Measurements from ENCODE around the gene SNAPC4.
A peak's percentile ranks its signal among the peaks of the same experiment; 100 is the strongest.
"Not testable (repeated sequence)": the region's sequence is repeated elsewhere in the genome, so short reads cannot be mapped to it uniquely, and the experiment has no call there.

Gene SNAPC4

GRCh38 chr9:136431782-136432350 is 31.9 kb upstream of the SNAPC4 start:
- no peak for DNase-seq

GRCh38 chr9:136430588-136431234 is 30.7 kb upstream of the SNAPC4 start:
- DNase-seq, result no peak

DNA sequence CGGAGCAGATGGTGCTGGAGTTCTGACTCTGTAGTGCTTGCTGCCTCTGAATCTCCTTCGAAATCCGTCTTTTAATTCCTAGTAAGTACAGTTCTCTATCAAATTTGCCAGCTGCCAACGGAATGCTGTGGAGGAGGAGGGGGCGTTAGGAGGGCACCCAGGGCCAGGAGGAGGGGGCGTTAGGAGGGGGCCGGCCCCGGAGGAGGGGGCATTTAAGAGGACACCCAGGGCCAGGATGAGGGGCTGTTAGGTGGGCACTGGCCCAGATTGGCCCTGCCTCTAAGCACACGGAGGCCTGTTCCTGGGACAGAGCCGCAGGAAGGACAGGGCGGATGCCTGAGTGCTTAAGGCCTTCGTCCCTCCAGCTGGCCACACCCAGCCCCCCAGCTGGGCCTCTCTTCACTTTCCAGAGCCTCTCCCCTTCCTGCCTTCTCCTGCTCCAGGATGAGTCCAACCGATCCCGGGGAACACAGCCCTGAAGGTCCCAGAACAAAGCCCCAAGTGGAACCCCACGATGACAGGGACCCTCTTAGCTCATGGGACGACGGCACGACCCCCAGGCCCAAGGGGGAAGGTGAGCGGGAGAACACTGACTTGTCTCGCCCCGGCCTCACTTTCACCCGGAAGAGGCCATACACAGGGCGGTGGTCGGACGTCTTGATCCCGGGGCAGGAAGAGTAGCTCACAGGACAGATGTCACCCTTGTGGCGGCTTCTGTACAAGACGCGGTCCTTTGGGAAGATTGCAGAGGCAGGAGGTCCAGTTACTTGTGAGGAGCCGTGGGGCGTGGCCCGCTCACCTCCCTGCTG is 29.9 kb upstream of the SNAPC4 start:
- no peak for DNase-seq

DNA sequence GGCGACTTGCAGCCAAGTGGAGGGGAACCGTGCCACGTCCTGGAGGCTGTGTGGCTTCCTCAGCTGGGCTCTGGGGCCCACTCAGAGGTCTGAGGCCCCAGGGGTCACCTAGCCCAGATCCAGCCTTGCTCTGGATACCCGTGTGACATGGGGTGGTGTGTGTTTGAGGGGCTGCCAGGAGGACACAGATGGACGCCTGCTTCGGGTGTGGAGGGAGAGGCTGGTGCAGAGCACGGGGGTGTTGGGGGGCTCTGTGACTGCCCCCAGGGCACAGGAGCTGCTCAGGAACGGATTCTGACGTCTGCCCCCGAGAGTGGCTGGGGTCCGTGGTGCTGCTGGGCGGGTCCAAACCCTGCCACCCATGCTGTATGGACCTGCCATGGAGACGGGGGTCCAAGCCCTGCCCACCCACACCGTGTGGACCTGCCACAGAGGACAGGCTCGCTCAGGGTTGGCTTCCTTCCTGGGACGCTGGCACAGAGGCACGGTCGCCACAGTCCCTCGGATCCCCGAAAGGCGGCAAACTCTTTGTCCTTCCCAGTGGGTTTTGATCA is 29.2 kb upstream of the SNAPC4 start:
- DNase-seq, result no peak

- no peak for DNase-seq
These were observed 26.8 kb upstream of the SNAPC4 start for GRCh38 chr9:136426787-136427186.

DNA sequence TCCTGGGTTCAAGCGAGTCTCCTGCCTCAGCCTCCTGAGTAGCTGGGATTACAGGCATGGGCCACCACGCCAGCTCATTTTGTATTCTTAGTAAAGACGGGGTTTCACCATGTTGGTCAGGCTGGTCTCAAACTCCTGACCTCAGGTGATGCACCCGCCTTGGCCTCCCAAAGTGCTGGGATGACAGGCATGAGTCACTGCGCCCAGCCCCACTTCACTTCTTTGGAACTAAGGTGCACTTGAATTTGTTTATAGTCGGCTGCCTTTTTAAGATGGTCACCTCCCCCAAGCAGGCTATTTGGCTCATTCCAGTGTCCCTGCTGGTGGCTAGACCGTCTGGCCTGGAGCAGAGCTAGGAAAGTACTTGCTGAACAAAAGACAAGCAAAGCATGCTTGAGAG is 25.4 kb upstream of the SNAPC4 start:
- not testable (repeated sequence) for DNase-seq

DNA sequence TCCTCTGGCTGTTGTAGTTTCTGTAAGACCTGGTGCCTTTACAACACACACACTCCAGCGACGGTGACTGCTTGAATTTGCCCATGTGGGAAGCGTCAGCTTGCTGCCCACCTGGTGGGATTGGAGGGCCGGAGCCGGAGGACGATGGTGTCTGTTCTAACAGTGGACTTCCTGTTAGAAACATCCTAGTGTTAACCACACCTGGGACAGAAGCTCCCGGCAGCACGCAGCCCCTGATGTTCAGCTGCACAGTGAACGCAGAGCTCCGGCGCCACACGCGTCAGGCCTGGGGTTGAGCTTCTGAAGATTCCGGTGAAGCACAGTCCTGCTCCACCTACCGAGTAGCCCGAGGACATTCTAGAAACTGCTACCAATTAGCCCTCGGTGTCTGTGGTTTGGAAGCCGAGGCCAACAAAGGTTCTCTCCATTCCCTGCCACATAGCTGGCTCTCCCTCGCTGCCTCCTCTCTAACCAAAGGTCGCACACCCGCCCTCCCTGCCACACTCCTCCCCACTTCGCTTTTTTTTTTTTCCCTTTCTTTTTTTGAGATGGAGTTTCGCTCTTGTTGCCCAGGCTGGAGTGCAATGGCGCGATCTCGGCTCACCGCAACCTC is 24.9 kb upstream of the SNAPC4 start:
- DNase-seq, result no peak

- no peak for DNase-seq
These were observed 23.6 kb upstream of the SNAPC4 start for GRCh38 chr9:136423432-136424146.

DNA sequence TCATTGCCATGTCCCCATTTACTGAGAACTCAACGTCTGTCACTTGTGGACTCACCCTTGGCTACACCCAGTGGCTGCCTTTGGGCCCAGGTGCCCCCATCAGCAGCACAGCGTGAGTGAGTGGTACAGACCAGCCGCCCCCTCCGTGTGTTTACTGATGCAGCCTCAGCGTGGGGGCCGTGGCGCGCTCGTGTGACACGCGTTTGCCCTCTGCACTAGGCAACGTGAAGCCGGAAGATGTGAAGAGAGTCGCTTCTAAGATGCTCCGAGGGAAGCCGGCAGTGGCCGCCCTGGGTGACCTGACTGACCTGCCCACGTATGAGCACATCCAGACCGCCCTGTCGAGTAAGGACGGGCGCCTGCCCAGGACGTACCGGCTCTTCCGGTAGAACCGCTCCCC is 22.9 kb upstream of the SNAPC4 start:
- DNase-seq, result no peak

DNA sequence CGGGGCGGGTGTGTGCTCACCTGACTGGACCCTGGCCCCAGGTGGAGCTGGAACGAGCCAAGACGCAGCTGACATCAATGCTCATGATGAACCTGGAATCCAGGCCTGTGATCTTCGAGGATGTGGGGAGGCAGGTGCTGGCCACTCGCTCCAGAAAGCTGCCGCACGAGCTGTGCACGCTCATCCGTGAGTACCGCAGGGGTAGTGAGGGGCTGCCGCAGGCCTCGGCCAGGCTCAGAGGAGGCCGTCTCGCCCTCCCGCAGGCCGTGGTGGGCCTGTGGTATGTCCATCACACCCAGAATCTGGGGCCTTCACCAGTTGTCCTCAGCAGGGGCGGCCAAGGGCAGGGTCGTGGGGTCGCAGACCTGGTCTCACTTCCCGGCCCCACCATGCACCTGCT is 21.8 kb upstream of the SNAPC4 start:
- no peak for DNase-seq

DNA sequence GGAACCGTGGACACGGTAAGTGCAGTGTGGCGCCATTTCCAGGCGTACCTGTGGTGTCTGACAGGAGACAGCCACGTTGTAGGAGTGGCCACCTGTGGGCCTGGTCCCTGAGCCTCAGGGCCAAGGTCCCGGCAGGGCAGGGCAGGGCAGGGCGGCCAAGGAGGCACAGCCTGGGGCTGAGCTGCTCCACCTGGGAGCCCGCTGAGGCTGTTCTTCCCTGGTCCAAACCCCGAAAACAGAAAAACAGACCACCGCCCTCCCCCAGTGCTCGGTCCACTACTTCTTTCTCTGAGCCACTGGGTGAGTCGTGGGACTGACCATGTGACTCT is 19.1 kb upstream of the SNAPC4 start:
- no peak for DNase-seq

GRCh38 chr9:136418182-136419091 is 18.5 kb upstream of the SNAPC4 start:
- DNase-seq, result no peak

DNA sequence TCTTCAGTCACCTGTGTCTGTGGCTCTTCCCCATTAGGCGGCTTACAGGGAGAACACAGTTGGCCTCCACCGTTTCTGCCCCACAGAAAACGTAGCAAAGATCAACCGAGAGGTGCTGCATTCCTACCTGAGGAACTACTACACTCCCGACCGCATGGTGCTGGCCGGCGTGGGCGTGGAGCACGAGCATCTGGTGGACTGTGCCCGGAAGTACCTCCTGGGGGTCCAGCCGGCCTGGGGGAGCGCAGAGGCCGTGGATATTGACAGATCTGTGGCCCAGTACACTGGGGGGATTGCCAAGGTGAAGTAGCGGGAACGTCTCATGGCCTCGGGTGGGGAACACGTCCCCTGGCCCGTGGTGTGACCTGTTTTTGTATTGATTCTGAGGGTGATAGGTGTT is 16.9 kb upstream of the SNAPC4 start:
- DNase-seq, result no peak

GRCh38 chr9:136416427-136416826 is 16.5 kb upstream of the SNAPC4 start:
- no peak for DNase-seq

GRCh38 chr9:136412962-136413361 is 13.0 kb upstream of the SNAPC4 start:
- no peak for DNase-seq

DNA sequence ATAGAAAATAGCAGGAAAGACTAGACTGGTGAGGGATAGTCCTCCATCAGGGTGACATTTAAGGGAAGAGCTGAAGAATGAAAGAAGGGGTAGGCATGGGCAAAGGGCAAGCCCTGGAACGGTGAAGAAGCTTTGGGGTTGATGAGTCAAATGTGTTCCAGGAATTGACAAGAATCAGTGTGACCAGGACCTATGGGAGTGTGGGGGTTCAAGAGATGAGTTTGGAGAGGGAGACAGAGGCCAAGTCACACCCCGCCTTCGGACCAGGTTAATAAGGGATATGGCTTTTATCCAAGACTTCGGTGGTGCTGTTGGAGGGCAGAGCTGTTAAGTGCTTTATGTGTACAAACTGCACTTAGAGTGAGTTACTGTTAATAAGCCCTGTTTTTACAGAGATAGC is 11.4 kb upstream of the SNAPC4 start:
- peak; percentile 10 for DNase-seq

GRCh38 chr9:136410500-136411287 is 10.7 kb upstream of the SNAPC4 start, which contains the start of the genes ENTR1 and PMPCA:
Gene ENTR1, minus strand, starts transcription at chr9:136410614. Its CDS starts 217 bp downstream, at chr9:136410397.
Gene PMPCA, plus strand, starts transcription at chr9:136410658. Its CDS starts 11 bp downstream, at chr9:136410669.
- peak; percentile 94 for DNase-seq

GRCh38 chr9:136409557-136410455 is 9.8 kb upstream of the SNAPC4 start:
- peak; percentile 49 for DNase-seq

- peak; percentile 50 for DNase-seq
These were observed 7.9 kb upstream of the SNAPC4 start for GRCh38 chr9:136407911-136408310.

- DNase-seq, result not testable (repeated sequence)
These were observed 7.1 kb upstream of the SNAPC4 start for GRCh38 chr9:136407061-136407460.

Measured in activated CD4-positive, alpha-beta T cell treated with anti-CD3 and anti-CD28 coated beads, Interleukin-2, amount 50 U/mL, for 16 hours (primary cell).